GM12865 (cell line): ENCODE measurements around the gene BZW1.
"Not testable (repeated sequence)": the region's sequence is repeated elsewhere in the genome, so short reads cannot be mapped to it uniquely, and the experiment has no call there.

Experiments
- DNase-seq: peaks from one replicate; pipeline ENCODE4 v3.0.0; 2010; ENCODE audit warnings: low read depth
- H3K4me3 ChIP-seq: 2 replicates; pipeline ENCODE4 v1.5.1; 2011; ENCODE audit warnings: mild to moderate bottlenecking, low read depth, low read length, control low read depth
- TF ChIP-seq, protein P1 (sequence below): IDR thresholded peaks from 2 replicates; pipeline ENCODE4 v1.5.1; 2011; ENCODE audit warnings: low read length, control low read depth, low read depth, inconsistent platforms; ENCODE audit not compliant: insufficient read depth; ENCODE audit errors: missing control alignments

Gene BZW1

DNA sequence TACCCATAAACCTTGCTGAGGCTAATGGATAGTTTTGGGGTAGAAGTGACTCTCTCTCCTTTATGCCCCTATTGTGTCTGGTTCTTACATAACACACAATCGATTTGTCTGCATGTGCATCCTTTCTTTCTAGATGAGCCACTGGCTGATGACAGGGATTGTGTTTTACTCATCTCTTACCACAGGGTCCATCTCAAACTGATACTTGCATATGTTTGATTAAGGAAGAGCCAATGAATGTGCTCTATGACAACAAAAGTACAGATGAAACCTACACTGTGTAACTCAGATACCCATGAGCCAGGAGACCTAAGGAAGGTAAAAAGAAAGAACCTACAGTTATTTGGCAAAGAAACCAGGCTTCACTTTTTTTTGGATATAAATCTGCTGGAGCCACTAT lies 13.2 kb upstream of the BZW1 start:
- TF ChIP-seq, protein P1, sequence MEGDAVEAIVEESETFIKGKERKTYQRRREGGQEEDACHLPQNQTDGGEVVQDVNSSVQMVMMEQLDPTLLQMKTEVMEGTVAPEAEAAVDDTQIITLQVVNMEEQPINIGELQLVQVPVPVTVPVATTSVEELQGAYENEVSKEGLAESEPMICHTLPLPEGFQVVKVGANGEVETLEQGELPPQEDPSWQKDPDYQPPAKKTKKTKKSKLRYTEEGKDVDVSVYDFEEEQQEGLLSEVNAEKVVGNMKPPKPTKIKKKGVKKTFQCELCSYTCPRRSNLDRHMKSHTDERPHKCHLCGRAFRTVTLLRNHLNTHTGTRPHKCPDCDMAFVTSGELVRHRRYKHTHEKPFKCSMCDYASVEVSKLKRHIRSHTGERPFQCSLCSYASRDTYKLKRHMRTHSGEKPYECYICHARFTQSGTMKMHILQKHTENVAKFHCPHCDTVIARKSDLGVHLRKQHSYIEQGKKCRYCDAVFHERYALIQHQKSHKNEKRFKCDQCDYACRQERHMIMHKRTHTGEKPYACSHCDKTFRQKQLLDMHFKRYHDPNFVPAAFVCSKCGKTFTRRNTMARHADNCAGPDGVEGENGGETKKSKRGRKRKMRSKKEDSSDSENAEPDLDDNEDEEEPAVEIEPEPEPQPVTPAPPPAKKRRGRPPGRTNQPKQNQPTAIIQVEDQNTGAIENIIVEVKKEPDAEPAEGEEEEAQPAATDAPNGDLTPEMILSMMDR = no peak
- no peak overlapping the region for H3K4me3 ChIP-seq
- no peak for DNase-seq

DNA sequence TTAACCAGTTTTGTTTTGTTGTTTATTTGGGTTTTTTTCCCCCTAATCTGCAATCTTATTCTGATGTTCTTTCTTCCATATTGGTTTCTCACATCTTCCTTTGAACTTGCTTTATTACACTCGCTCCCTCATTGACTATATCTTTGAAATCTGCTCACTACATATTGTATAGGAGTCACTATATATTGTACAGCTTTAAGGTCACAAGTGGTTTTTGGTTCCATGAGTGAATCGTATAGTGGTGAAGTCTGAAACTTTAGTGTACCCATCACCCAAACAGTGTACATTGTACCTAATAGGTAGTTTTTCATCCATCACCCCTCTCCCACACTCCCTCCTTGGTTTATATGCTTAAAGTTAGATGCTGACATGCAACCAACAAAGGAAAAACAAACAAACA lies 11.3 kb upstream of the BZW1 start:
- no peak overlapping the region for H3K4me3 ChIP-seq
- no peak for DNase-seq
- TF ChIP-seq, protein P1 = no peak

DNA sequence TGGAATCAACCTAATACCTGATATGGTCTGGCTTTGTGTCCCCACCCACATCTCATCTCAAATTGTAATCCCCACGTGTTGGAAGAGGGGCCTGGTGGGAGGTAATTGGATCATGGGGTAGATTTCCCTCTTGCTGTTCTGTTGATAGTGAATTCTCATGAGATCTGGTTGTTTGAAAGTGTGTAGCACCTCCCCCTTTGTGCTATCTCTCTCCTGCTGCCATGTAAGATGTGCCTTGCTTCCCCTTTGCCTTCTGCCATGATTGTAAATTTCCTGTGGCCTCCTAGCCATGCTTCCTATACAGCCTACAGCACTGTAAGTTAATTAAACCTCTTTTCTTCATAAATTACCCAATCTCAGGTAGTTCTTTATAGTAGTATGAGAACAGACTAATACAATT lies 10.3 kb upstream of the BZW1 start:
- DNase-seq, H3K4me3 ChIP-seq: not testable (repeated sequence)

DNA sequence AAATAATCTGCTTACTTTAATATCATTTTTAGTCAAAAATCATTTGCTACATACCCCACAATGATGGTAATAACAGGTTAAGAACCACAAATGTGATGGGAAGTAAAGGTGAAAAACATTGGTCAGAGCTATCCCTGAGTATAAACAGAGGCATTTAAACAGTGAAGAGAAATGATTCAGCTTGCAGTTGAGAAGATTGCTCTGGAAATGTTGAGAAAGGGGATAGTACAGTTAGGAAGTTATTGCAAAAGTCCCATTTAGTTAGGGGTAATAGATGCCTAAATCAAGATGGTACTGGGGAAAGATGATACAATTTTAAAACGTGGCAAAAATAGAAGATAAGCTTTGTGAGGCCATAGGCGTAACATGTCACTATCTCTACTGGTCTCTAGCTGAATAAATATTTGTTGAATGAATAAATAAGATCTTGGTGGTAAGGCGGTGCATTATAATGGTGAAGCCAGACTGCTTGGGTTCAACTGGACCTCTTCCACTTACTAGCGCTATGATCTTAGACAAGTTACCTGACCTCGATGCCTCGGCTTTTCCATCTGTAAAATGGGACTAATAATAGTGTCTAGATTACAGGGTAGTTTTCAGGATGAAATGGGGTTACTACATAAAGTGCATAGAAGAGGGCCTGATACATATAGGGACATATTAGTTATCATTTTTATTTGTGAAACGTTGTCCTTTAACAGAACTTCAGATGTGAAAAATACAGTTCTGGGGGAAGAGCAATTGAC lies 2.0 kb upstream of the BZW1 start:
- DNase-seq = no peak
- no peak overlapping the region for H3K4me3 ChIP-seq
- TF ChIP-seq, protein P1 = no peak

DNA sequence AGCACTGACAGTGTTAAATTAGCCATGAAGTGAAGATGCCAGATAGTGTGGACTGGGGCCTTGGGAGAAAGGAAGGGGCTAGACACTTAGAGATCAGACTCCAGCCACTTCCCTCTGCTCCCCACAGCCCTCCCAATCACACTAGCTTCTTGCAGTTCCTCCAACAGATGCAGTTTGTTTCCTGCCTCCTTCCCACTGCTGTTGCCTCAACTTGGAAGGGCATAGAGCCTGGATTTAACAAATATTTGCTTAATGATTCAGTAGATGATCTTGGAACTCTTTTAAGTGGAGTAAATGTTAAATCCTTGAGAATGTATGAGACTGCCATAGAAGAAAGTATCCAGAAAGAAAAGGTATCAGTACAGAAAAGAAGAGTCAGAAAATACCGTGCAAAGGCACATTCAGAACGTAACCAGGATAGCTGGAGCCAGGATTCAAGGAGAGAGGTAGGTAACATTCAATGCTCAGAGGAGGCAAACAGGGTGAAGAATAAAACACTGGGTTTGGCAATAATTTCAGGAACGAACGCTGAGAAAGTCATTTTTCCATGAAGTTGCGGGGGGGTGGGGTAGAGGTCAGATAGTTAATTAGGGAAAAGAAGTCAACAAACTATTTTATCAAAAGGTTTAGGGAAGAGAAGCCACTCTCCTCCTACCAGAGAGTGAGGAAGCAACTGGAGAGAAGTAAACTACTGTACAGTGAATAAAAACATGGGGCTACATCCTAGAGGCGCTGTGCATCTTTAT lies 1.3 kb upstream of the BZW1 start:
- H3K4me3 ChIP-seq = peak overlapping the region; percentile 82
- DNase-seq = no peak
- TF ChIP-seq, protein P1 = no peak

DNA sequence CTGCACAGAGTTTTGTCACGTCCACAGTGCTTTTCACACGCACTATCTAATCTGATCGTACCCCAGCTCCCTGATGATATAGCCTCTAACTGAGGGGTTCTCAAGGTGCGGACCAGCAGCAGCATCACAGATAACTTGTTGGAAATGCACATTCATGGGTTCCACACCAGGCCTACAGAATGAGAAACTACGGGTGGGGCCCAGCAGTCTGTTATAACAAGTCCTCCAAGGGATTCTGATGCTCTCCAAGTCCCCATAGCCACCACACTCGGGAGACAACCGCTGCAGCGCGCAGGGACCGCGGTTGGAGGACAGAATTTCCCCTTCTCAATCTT lies 745 bp upstream of the BZW1 start:
- TF ChIP-seq, protein P1 = no peak
- peak overlapping the region; percentile 82 for H3K4me3 ChIP-seq

DNA sequence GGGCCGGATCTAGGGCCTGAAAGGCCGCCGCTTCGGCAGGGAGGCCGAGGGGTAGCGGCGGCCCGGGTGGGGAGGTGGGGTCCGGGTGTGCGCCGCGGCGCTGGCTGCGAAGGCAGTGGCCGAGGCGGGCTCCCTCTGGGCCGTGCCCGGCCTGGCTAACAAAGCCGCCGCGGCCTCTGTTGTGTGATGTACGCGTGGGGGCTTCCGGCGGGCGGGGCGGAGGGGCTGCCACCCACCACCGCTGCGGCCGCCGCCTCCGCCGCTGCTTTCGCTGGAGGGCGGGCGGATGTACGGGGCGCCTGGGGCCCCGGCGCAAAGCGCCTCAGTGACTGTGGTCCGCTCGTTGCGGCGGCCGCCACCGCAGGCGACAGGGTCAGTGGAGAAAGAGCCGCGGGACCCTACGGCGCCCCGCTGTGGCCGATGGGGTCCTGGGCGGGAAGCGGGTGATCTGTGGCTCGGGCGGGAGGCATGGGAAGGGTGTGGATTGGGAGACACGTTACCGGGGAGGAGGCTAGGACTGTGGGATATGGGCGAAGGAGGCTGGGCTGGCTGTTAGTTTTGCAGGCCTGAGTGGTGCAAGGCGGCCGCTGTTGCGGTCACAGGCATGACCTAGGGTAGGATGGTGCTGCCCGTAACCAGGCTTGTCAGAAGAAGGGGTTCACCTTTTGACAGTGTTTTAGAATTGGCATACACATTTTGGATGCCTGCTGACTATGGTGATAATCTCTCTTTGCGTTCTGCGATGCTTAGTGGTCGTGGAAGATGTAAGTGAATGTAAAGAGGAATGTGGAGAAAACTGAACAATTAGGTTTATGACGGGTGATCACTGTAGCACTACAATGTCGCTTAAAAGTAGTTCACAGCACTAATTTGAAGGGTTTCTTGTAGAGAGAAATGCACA lies 662 bp downstream of the BZW1 start:
- peak; percentile 79 for DNase-seq
- peak overlapping the region; percentile 82 for H3K4me3 ChIP-seq
- TF ChIP-seq, protein P1 = peak; percentile 59

More for the DNA sequence above, 745 bp upstream of the BZW1 start:
- DNase-seq = no peak
